ENCODE results near the gene CDT1. TPM values are rescaled to one million over a fixed set of nuclear protein-coding genes. Genes with fewer than 3 reads are reported as not detected.
A peak's percentile ranks its signal among the peaks of the same experiment; 100 is the strongest.

The CDT1 gene
- total RNA-seq, 1 experiment from 2014 or later = 160 TPM

DNA sequence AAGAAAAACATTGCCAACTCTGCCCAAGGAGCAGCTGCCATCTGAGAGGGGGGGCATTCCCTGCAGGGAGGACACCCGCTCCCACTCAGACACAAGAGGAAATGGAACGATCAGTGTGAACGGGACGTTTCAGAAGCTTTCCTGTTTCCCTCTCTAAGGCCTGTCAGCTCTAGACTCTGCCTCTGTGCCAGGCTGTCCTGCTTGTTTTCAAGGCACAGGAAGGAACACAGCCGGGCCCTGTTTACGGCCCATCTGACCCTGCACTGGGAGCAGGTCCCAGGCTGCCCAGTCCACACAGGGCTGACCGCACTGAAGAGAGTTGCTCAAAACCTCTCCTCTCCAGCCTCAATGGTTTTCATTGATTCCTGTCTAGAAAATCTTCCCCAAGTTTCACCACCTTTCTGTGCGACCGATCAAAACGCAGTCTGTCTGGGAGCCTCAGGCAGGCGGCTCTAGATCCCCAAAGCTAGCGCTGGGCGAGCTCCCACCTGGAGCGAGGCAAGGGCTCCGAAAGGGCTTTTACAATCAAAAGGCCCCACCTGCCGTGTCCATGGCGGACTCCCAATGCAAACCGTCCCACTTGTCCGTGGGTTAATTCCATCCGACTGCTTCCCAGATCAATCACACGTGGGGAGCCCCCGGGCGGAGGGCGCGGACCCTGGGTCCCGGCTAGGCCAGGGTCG is 20.1 kb upstream of the CDT1 start:
- RAD21 ChIA-PET (ENCODE audit: low non-redundant PET in 1 of 2, low total read pairs in 2 of 2, uncharacterized antibody in 2 of 2, unreplicated experiment in 2 of 2) = no interaction called here
- Histone ChIP-seq H3K79me2 (ENCODE audit: insufficient read depth, low read length) (peaks cover 64% of the 10 kb centered on the region), H3K27ac (ENCODE audit: low read depth, low read length) (peak overlapping the region; percentile 91), H3K4me2 (ENCODE audit: low read length) (peak overlapping the region; percentile 92), H3K9me3 (ENCODE audit: control insufficient read depth in 1 of 2, insufficient read depth in 1 of 2, low read depth in 1 of 2, low read length in 2 of 2) (no peaks in the 10 kb centered on the region), H3K27me3 (ENCODE audit: insufficient read depth, low read length) (no peaks in the 10 kb centered on the region), H2AFZ (ENCODE audit: low read depth, low read length, poor library complexity, severe bottlenecking) (no peak overlapping the region), H3K4me3 (replicated peaks in 1 of 2; ENCODE audit: low read depth in 1 of 2, low read length in 2 of 2) (peak overlapping the region; percentile 69 to 82), H4K20me1 (ENCODE audit: insufficient read depth) (peaks cover 11% of the 10 kb centered on the region; the same call in 1 of the 2 replicates), H3K9me2 (ENCODE audit: insufficient read depth) (no peaks in the 10 kb centered on the region), H3K36me3 (ENCODE audit: control insufficient read depth in 1 of 2, insufficient read depth in 2 of 2, low read length in 2 of 2) (no peaks in the 10 kb centered on the region; a peak in 1 of 4 replicates), H3K4me1 (ENCODE audit: control insufficient read depth in 1 of 2, insufficient read depth in 2 of 2, low read length in 2 of 2) (peaks cover 41 to 51% of the 10 kb centered on the region in 2 experiments), H3K9ac (ENCODE audit: low read length) (peak overlapping the region; percentile 94)
- DNase-seq (ENCODE audit: low read depth, low spot score) (no peak), ATAC-seq (no peak)
- TF ChIP-seq TCF7L2 (IDR thresholded peaks at IDR 0.05; ENCODE audit: borderline replicate concordance, extremely low read depth, insufficient read depth, insufficient read length) (no peak), POLR2AphosphoS5 (IDR thresholded peaks at IDR 0.05; ENCODE audit: low read depth, low read length) (peak; percentile 23; the same call in 1 of the 2 replicates)
- POLR2A ChIA-PET = interaction anchor here (1.0 to 4.3 kb wide), 5 partner anchors 11 to 19 kb away, joined by 4 to 22 read pairs (median 8); no protein-coding TSS in a partner anchor
- TSS peak; percentile 57 for BruUV-seq (replicated peaks)
- CTCF ChIA-PET = interaction anchor here (1.9 to 8.9 kb wide), 3 partner anchors 13 to 46 kb away, joined by 4 to 59 read pairs (median 6); no protein-coding TSS in a partner anchor
- intact Hi-C loops (cut with micrococcal nuclease) = loop anchor here (2.0 kb wide), 3 partner anchors 19 to 47 kb away; partner anchors contain the start of gene CDT1

DNA sequence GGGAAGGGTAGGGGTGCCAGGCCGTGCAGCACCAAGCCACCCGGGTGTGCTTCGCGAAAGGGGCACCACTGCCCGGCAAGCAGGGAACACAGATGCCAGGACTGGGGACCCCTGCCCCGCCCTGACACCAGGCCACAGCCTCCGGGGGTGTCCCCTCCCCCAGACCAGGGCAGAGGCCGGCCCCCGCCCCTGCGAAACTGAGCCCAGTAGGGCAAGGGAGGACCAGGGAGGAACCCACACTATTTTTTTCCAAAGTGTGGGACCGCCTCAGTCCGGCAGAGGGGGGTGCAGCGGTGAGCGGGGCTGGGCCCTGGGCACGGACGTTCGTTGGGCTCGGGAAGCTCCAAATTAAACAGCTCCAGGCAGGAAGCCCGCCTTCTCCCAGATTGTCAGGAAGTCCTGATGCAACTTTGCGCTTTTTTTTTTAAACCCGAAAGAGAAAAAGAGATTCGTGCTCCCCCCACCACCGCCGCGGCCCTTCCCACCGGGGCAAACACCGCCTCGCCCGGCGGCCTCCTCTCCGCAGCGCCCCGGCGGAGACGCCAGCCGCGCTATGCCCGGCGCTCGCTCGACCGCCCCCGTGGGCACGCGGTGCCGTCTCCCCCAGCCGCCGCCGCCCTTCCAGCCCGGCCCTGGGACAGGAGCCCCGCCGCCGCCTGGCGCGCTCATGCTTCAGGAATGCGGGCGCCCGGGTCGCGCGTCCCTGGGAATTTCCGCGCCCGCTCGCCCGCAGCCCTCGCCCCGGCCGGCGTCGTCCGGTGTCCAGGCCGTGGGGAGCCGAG is 19.3 kb upstream of the CDT1 start:
- peak overlapping the region; percentile 94 for H3K9ac ChIP-seq (ENCODE audit: low read length)
- ATAC-seq (peak; percentile 49), DNase-seq (ENCODE audit: low read depth, low spot score) (no peak)
- TF ChIP-seq, protein P1, sequence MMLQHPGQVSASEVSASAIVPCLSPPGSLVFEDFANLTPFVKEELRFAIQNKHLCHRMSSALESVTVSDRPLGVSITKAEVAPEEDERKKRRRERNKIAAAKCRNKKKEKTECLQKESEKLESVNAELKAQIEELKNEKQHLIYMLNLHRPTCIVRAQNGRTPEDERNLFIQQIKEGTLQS (IDR thresholded peaks at IDR 0.05) = no peak
- peak; percentile 37; the same call in 1 of the 2 replicates for TF ChIP-seq POLR2AphosphoS5 (IDR thresholded peaks at IDR 0.05; ENCODE audit: low read depth, low read length)
- TF ChIP-seq, protein P2, sequence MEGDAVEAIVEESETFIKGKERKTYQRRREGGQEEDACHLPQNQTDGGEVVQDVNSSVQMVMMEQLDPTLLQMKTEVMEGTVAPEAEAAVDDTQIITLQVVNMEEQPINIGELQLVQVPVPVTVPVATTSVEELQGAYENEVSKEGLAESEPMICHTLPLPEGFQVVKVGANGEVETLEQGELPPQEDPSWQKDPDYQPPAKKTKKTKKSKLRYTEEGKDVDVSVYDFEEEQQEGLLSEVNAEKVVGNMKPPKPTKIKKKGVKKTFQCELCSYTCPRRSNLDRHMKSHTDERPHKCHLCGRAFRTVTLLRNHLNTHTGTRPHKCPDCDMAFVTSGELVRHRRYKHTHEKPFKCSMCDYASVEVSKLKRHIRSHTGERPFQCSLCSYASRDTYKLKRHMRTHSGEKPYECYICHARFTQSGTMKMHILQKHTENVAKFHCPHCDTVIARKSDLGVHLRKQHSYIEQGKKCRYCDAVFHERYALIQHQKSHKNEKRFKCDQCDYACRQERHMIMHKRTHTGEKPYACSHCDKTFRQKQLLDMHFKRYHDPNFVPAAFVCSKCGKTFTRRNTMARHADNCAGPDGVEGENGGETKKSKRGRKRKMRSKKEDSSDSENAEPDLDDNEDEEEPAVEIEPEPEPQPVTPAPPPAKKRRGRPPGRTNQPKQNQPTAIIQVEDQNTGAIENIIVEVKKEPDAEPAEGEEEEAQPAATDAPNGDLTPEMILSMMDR (IDR thresholded peaks at IDR 0.05 in 2 of 3, conservative IDR thresholded peaks at IDR 0.05 in 1 of 3; ENCODE audit: borderline replicate concordance in 1 of 3, insufficient read depth in 1 of 3, low read depth in 2 of 3, low read length in 2 of 3) = peak in 2 of 3 experiments; percentile 61 to 68; a peak in 4 of 6 replicates
- no peak for TF ChIP-seq EZH2 (IDR thresholded peaks at IDR 0.05)
- CTCF ChIA-PET = interaction anchor here (0.9 to 8.9 kb wide), 10 partner anchors 11 to 387 kb away, joined by 3 to 59 read pairs (median 4); partner anchors contain the start of gene CDH15
- no peaks in the 10 kb centered on the region for H3K9me2 ChIP-seq (ENCODE audit: insufficient read depth)
- peak overlapping the region; percentile 91 for H3K27ac ChIP-seq (ENCODE audit: low read depth, low read length)
- H3K79me2 ChIP-seq (ENCODE audit: insufficient read depth, low read length) = peaks cover 57% of the 10 kb centered on the region
- H3K4me2 ChIP-seq (ENCODE audit: low read length) = peak overlapping the region; percentile 92
- intact Hi-C loops (cut with micrococcal nuclease) = loop anchor here (2.0 kb wide), 2 partner anchors 19 to 39 kb away; partner anchors contain the start of gene CDT1
- POLR2A ChIA-PET = interaction anchor here (0.9 to 2.1 kb wide), 8 partner anchors 9 to 27 kb away, joined by 3 to 18 read pairs (median 4); partner anchors contain the start of gene APRT
- peaks cover 11% of the 10 kb centered on the region; the same call in 1 of the 2 replicates for H4K20me1 ChIP-seq (ENCODE audit: insufficient read depth)
- no peaks in the 10 kb centered on the region for H3K9me3 ChIP-seq (ENCODE audit: control insufficient read depth in 1 of 2, insufficient read depth in 1 of 2, low read depth in 1 of 2, low read length in 2 of 2)
- peaks cover 41 to 51% of the 10 kb centered on the region in 2 experiments for H3K4me1 ChIP-seq (ENCODE audit: control insufficient read depth in 1 of 2, insufficient read depth in 2 of 2, low read length in 2 of 2)
- no TSS peak for BruUV-seq (replicated peaks)
- RAD21 ChIA-PET (ENCODE audit: low non-redundant PET in 1 of 2, low total read pairs in 2 of 2, uncharacterized antibody in 2 of 2, unreplicated experiment in 2 of 2) = interaction anchor here in 1 of 2 experiments (1.0 kb wide), 1 partner anchor 47 kb away, joined by 4 read pairs; no protein-coding TSS in a partner anchor
- no peak overlapping the region for H2AFZ ChIP-seq (ENCODE audit: low read depth, low read length, poor library complexity, severe bottlenecking)
- no peaks in the 10 kb centered on the region; a peak in 1 of 4 replicates for H3K36me3 ChIP-seq (ENCODE audit: control insufficient read depth in 1 of 2, insufficient read depth in 2 of 2, low read length in 2 of 2)
- peak overlapping the region; percentile 69 to 82 for H3K4me3 ChIP-seq (replicated peaks in 1 of 2; ENCODE audit: low read depth in 1 of 2, low read length in 2 of 2)
- H3K27me3 ChIP-seq (ENCODE audit: insufficient read depth, low read length) = no peaks in the 10 kb centered on the region
